Type B pancreatic cell (in vitro differentiated cells): Measurements from ENCODE around the gene SLC17A5. TPM values are rescaled to one million over a fixed set of nuclear protein-coding genes. Genes with fewer than 3 reads are reported as not detected.

Experiments used
- DNase-seq: peaks from one replicate; pipeline ENCODE4 v3.0.0; 2021; ENCODE audit warnings: mixed read lengths; ENCODE audit not compliant: unreplicated experiment; ENCODE audit errors: extremely low spot score
- H3K27ac Mint-ChIP-seq: 2 replicates; pipeline ENCODE4 v1.8.0; 2021; ENCODE audit warnings: mild to moderate bottlenecking, mixed read lengths
- H3K27me3 Mint-ChIP-seq: 2 replicates; pipeline ENCODE4 v1.8.0; 2021; ENCODE audit warnings: mixed read lengths
- H3K36me3 Mint-ChIP-seq: 2 replicates; pipeline ENCODE4 v1.8.0; 2021; ENCODE audit warnings: mixed read lengths
- H3K4me1 Mint-ChIP-seq: one replicate; pipeline ENCODE4 v1.8.0; 2021; ENCODE audit warnings: mixed read lengths; ENCODE audit not compliant: unreplicated experiment
- H3K4me3 Mint-ChIP-seq: 2 replicates; pipeline ENCODE4 v1.8.0; 2021; ENCODE audit warnings: mild to moderate bottlenecking, mixed read lengths
- H3K9me3 Mint-ChIP-seq: 2 replicates; pipeline ENCODE4 v1.8.0; 2021; ENCODE audit warnings: mixed read lengths
- CTCF ChIP-seq: fragments of 200-600 bp; sonication (generic); conservative IDR thresholded peaks from 2 replicates; pipeline ENCODE4 v1.5.0; 2021; ENCODE audit warnings: antibody characterized with exemption, mild to moderate bottlenecking
- total RNA-seq: library from RNA; stranded (reverse); gene quantifications from 2 replicates; pipeline ENCODE4 v1.2.1, GENCODE V29; 2021; ENCODE audit warnings: low replicate concordance

The SLC17A5 gene
- total RNA-seq, 1 donor from 2014 or later: 9.7 TPM

- H3K4me1 Mint-ChIP-seq: peaks cover 5% of the 10 kb centered on the region
- H3K27ac Mint-ChIP-seq: peak overlapping the region; percentile 78
- no peaks in the 10 kb centered on the region for H3K27me3 Mint-ChIP-seq
- H3K36me3 Mint-ChIP-seq: peaks cover 12% of the 10 kb centered on the region
- H3K4me3 Mint-ChIP-seq: no peak overlapping the region
- DNase-seq: no peak
- H3K9me3 Mint-ChIP-seq: no peaks in the 10 kb centered on the region
- no peak for TF ChIP-seq CTCF
Measured at GRCh38 chr6:73606428-73606827, 47.4 kb downstream of the SLC17A5 start.

GRCh38 chr6:73604461-73604860, 49.3 kb downstream of the SLC17A5 start:
- Mint-ChIP-seq H3K4me3 (no peak overlapping the region), H3K9me3 (no peaks in the 10 kb centered on the region), H3K27me3 (no peaks in the 10 kb centered on the region), H3K27ac (no peak overlapping the region), H3K36me3 (peaks cover 7% of the 10 kb centered on the region), H3K4me1 (no peaks in the 10 kb centered on the region)
- no peak for DNase-seq
- no peak for TF ChIP-seq CTCF

GRCh38 chr6:73604020-73604419, 49.8 kb downstream of the SLC17A5 start:
- peaks cover 7% of the 10 kb centered on the region for H3K36me3 Mint-ChIP-seq
- DNase-seq: no peak
- H3K4me1 Mint-ChIP-seq: no peaks in the 10 kb centered on the region
- H3K27ac Mint-ChIP-seq: no peak overlapping the region
- H3K9me3 Mint-ChIP-seq: no peaks in the 10 kb centered on the region
- no peak overlapping the region for H3K4me3 Mint-ChIP-seq
- H3K27me3 Mint-ChIP-seq: no peaks in the 10 kb centered on the region
- no peak for TF ChIP-seq CTCF

- DNase-seq: no peak
- peaks cover 17% of the 10 kb centered on the region for H3K4me1 Mint-ChIP-seq
- no peaks in the 10 kb centered on the region for H3K27me3 Mint-ChIP-seq
- TF ChIP-seq CTCF: no peak
- no peaks in the 10 kb centered on the region for H3K36me3 Mint-ChIP-seq
- no peaks in the 10 kb centered on the region for H3K9me3 Mint-ChIP-seq
- H3K4me3 Mint-ChIP-seq: peak overlapping the region; percentile 53
- peak overlapping the region; percentile 86 for H3K27ac Mint-ChIP-seq
Measured at GRCh38 chr6:73586416-73586974, 67.3 kb downstream of the SLC17A5 start.

- Mint-ChIP-seq H3K27ac (peak overlapping the region; percentile 86), H3K9me3 (no peaks in the 10 kb centered on the region), H3K4me1 (peaks cover 20% of the 10 kb centered on the region), H3K27me3 (no peaks in the 10 kb centered on the region), H3K36me3 (peaks cover 1% of the 10 kb centered on the region), H3K4me3 (peak overlapping the region; percentile 67)
- no peak for DNase-seq
- TF ChIP-seq CTCF: no peak
Measured at GRCh38 chr6:73585566-73586415, 68.0 kb downstream of the SLC17A5 start.
